Endothelial cell of hepatic sinusoid (primary cell): ENCODE results near the gene IBA57.
"Not testable (repeated sequence)": the region's sequence is repeated elsewhere in the genome, so short reads cannot be mapped to it uniquely, and the experiment has no call there.

Experiments
- in situ Hi-C: cut with HindIII; loops from 2 replicates; pipeline ENCODE4 v1.10.0; 2017; ENCODE audit warnings: low sequenced_read_pairs

IBA57 gene

DNA sequence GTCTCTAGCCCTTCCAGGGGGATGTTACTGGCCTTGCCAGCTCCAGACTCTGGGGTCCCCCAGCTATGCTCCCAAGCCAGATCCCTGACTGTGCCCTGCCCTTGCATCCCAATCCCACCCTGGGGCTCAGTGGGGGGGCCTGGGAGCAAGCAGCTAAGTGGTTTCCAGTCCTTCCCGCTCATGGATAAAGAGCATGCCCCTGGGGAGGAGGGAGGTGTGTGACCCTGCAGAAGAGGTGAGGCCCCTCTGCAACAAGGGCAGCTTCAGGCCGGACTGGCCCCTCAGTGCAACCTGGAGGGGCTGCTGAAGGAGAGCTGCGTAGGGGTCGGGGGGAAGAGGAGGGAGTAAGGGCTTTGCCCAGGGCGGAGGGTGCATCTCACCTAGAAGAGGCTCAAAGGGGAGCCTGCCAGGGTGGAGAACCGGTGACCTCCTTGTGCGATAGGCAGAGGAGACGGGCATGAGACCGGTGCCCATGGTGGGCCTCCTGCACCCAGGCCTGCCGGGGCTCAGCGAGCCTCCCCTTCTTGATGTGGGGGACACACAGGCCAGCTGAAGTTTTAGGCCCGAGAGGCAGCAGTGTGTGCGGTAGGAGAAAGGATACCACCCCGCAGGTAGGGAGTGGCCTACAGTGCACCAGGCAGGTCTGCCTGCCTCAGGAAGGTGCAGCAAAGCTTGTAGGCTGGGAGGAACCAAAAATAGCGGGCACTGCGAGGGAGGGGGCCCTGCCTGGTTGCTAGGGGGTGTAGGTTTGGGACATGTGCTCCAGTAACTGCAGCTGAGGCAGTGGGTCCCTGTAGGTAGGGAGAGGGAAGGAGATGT is 45.3 kb downstream of the IBA57 start:
- in situ Hi-C loops: loop anchor here (5.0 kb wide), 1 partner anchor 104 kb away; the partner anchor contains the start of gene MRPL55

DNA sequence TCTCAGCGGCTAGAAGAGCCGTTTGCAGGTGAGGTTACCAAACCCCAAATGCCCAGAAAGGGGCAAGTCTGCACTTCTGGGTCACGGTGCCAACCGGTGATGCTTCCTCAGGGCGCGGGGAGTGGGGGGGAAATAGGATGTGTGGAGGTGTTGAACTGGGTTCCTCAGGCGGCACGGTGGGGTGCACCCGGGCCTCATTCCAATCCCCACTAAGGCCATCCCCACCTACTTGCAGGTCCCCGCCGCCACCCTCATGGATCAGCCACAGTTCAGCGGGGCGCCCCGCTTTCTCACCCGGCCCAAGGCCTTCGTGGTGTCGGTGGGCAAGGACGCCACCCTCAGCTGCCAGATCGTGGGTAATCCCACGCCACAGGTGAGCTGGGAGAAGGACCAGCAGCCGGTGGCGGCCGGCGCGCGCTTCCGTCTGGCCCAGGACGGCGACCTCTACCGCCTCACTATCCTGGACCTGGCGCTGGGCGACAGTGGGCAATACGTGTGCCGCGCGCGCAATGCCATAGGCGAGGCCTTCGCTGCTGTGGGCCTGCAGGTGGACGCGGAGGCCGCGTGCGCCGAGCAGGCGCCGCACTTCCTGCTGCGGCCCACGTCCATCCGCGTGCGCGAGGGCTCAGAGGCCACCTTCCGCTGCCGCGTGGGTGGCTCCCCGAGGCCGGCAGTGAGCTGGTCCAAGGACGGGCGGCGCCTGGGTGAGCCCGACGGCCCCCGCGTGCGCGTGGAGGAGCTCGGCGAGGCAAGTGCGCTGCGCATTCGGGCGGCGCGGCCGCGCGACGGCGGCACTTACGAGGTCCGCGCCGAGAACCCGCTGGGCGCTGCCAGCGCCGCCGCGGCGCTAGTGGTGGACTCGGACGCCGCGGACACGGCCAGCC is 46.2 kb downstream of the IBA57 start:
- in situ Hi-C loops: loop anchor here (5.0 kb wide), 1 partner anchor 104 kb away; the partner anchor contains the start of gene MRPL55

DNA sequence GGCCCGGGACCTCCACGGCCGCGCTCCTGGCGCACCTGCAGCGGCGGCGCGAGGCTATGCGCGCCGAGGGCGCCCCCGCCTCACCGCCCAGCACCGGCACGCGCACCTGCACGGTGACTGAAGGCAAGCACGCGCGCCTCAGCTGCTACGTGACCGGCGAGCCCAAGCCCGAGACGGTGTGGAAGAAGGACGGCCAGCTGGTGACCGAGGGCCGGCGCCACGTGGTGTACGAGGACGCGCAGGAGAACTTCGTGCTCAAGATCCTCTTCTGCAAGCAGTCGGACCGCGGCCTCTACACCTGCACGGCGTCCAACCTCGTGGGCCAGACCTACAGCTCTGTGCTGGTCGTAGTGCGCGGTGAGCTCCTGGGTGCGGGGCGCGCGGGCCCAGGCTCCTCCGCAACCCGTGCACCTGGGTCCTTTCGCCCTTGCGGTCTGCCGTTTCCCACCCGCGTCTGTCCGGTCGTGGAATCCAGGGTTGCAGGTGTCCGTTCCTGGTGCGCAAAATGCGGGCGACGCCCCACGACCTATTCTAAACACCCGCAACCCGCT is 46.9 kb downstream of the IBA57 start:
- in situ Hi-C loops: loop anchor here (5.0 kb wide), 1 partner anchor 105 kb away; the partner anchor contains the start of gene MRPL55

DNA sequence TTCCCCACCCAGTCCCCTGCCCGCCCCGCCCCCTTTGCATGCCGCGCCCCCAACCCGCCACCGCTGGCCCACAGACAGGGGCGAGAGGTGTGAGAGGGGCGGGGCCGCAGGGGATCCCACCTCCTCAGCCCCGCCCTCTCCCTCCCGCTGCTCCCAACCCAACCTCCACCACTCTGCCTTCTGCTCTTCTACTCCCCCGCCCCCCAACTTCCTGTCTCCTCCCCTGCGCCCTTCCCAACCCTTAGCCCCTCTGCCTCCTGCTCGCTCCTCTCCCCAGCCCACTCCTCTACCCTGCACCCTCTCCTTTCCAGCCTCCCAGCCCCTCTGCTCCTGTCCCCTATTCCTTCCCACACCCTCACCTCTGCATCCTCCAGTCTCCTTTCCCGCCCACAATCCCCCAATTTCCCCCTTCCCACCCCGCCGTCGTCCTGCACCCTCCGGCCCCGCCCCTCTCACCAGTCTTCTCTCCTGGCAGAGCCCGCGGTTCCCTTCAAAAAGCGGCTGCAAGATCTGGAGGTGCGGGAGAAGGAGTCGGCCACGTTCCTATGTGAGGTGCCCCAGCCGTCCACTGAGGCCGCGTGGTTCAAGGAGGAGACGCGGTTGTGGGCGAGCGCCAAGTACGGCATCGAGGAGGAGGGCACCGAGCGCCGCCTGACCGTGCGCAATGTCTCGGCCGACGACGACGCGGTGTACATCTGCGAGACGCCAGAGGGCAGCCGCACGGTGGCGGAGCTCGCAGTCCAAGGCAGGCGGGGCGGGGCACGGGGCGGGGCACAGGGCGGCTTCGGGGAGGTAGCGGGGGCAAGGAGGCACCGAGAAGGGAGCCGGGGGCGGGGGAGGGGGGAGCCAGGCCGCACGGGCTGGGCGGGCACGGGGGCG is 47.6 kb downstream of the IBA57 start:
- in situ Hi-C loops: loop anchor here (5.0 kb wide), 1 partner anchor 106 kb away; the partner anchor contains the start of gene MRPL55

DNA sequence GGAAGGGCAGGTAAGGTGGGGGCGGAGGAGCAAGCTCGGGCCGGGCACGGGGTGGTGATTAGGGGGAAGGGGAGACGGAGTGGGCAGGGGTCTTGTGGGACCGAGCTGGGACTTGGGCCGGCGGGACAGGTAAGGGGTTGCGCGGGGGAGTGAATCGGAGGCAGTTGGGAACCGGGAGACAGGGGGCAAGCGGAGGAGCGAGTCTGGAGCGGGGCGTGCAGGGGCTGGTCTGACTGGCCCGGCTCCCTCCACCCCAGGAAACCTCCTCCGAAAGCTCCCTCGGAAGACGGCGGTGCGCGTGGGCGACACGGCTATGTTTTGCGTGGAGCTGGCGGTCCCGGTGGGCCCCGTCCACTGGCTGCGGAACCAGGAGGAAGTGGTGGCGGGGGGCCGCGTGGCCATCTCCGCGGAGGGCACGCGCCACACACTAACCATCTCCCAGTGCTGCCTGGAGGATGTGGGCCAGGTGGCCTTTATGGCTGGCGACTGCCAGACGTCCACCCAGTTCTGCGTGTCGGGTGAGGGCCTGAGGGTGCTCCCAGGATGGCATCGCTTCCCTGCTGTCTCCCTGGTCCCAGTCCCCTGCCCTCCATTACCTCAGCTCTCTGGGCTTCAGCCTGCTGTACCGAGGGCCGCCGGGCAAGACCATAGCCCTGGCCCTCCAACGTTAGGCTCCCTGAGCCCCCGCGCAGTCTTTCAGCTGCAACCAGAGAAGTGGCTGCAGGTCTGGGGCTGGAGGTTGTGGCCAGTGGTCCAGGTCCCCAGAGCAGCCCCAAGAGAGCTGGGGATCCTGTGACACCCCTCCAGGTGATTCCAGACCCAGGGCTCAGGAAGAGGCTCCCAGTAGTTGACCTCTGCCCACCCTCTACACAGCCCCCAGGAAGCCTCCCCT is 48.6 kb downstream of the IBA57 start:
- in situ Hi-C loops: loop anchor here (5.0 kb wide), 1 partner anchor 107 kb away; the partner anchor contains the start of gene MRPL55

DNA sequence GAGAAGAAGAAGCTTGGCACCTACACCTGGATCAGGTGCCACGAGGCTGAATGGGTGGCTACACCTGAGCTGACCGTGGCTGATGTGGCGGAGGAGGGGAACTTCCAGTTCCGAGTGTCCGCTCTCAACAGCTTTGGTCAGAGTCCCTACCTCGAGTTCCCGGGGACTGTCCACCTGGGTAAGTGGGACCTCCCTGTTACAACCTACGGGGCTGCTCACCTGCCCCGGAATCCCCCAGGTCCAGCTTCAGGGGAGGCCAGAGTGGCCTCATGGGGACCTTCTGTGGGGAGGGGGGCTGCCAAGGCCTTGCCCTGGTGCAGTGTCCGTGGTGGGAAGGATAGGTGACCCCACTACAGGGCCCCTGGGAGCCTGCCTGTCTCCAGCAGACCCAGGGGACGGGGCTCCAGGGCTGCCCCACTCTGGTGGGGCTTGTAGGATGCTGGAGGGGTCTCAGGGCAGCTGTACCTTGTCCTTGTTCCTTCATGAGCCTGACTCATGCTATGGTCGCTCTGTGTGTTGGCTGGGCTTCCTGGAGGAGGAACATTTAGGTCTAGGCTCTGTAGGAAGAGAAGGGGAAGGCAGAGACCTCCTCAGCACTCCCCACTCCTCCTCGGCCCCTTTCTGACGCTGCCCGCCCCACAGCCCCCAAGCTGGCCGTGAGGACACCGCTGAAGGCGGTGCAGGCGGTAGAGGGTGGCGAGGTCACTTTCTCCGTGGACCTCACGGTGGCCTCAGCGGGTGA is 49.5 kb downstream of the IBA57 start:
- in situ Hi-C loops: loop anchor here (5.0 kb wide), 1 partner anchor 108 kb away; the partner anchor contains the start of gene MRPL55

DNA sequence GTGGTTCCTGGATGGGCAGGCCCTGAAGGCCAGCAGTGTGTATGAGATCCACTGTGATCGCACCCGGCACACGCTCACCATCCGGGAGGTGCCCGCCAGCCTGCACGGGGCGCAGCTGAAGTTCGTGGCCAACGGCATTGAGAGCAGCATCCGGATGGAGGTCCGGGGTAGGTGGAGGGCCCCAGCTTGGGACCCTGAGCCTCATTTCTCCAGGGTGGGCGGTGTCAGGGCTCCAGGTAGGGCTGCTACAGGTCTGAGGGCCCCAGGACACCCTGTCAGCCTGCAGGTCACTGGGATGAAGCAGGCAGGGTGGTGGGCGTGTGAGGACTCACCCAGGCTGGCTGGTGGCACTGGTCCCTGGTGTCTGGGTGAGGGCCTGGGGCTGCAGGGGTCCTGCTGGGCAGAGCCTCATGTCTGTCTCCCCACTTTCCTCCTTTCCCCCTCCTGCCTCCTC is 50.1 kb downstream of the IBA57 start:
- in situ Hi-C loops: no loop called here

DNA sequence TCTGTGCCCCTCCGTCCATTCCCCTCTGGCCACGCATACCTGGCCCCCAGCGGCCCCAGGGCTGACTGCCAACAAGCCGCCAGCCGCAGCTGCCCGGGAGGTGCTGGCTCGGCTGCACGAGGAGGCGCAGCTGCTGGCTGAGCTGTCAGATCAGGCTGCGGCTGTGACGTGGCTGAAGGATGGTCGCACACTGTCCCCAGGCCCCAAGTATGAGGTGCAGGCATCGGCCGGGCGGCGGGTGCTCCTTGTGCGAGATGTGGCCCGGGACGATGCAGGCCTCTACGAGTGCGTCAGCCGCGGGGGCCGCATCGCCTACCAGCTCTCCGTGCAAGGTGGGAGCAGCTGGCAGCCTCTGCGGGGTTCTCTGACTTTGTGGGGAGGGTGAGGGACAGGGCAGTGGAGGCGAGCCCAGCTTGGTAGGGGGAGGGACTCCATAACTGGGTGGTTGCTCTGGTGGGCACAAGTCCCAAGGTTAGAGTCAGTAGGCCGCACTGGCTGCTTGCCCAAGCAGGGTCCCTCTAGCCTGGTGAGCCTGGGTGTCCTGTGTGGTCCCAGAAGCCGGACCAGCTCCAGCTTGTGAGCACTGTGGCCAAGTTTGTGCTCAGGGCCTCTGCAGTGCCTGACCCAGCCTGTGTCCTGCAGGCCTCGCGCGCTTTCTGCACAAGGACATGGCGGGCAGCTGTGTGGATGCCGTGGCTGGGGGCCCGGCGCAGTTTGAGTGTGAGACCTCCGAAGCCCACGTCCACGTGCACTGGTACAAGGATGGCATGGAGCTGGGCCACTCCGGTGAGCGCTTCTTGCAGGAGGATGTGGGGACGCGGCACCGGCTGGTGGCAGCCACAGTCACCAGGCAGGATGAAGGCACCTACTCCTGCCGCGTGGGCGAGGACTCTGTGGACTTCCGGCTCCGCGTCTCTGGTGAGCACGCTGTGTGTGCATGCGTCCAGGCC is 51.0 kb downstream of the IBA57 start:
- in situ Hi-C loops: no loop called here

DNA sequence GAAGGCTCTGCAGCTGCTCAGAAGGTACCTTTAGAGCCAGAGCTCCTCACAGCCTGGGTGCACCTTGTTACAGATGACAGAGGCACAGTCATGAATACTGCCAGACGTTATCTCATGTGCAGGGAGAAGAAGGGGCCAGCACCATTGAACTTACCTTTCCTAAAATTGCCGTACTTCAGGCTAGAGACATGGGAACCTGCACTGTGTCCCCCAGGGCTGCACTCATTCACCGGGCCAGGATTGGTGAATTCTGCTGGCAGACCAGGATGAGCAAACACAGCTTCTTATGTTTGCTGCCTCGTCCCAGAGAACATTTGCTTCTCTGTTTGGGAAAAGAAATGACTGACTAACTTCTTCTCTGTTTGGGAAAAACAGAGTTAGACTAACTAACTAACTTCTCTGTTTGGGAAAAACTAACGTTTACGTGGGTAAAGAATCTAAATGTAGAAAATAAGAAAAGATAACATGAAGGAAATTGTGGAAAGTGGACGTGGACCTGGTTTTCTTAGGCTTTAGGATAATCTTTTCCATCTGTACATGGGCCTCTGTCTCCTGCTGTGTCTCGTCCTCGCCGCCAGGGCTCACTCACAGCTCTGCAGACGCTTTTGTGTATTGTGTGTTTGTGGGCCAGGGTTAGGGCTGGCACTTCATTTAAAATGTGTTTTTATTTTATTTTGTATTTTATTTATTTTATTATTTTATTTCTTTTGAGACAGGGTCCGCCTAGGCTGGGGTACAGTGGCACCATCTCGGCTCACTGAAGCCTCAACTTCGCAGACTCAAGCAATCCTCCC is 52.1 kb downstream of the IBA57 start:
- in situ Hi-C loops: no loop called here

DNA sequence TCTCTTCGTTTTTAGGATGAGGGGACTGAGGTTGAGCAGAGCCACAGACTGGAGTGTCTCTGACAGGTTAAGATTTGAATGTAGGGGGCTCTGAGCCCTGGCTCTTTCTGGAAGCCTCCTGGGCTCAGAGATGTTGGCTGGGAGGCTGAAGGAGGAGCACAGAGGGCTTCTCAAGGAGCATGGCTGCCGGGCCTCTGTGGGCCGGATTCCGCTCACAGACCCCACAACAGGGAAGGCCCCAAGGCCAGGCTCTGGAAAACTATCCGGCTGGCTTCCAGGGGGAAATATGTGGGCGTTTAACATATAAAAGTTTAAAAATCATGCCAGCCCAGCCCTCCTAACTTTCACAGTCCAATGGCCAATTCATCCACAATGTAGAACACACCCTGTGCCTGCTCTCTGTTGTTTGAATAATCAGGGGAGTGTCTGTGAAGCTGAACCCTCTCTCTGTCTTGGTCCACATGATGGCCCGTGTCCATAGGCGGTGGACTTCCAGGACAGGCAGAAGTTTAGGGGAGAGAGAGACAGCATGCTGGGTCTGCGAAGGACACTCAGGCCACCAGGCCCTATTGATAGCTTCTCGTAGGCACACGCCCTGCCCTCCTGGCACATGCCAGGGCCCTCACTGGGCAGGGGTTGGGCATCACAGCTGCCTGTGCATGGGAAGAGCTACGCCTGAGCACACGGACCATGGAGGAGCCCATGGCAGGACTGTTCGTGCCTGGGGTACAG is 53.1 kb downstream of the IBA57 start:
- in situ Hi-C loops: no loop called here

DNA sequence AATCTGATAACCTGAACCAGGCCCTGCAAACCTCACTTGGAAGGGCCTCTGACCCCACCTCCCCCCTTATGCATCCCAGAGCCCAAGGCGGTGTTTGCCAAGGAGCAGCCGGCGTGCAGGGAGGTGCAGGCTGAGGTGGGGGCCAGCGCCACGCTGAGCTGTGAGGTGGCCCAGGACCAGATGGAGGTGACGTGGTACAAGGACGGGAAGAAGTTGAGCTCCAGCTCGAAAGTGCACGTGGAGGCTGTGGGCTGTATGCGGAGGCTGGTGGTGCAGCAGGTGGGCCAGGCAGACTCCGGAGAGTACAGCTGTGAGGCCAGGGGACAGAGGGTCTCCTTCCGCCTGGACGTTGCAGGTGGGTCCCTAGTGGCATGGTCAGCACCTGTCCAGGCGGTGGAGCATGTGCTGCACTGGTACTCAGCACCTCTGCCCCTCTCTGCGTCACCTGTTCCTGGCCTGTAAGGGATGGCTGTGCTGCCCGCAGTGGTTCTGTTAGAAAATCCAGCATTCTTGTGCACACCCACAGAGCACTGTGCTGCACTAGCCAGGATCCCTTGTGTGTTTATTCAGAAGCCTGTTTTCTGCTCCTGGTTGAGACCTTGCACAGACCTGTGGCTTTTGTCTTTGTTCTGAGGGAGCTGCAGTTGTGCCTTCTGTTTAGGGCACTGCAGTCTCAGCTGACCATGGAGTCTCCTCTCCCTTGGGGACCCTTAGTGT is 53.8 kb downstream of the IBA57 start:
- in situ Hi-C loops: no loop called here

DNA sequence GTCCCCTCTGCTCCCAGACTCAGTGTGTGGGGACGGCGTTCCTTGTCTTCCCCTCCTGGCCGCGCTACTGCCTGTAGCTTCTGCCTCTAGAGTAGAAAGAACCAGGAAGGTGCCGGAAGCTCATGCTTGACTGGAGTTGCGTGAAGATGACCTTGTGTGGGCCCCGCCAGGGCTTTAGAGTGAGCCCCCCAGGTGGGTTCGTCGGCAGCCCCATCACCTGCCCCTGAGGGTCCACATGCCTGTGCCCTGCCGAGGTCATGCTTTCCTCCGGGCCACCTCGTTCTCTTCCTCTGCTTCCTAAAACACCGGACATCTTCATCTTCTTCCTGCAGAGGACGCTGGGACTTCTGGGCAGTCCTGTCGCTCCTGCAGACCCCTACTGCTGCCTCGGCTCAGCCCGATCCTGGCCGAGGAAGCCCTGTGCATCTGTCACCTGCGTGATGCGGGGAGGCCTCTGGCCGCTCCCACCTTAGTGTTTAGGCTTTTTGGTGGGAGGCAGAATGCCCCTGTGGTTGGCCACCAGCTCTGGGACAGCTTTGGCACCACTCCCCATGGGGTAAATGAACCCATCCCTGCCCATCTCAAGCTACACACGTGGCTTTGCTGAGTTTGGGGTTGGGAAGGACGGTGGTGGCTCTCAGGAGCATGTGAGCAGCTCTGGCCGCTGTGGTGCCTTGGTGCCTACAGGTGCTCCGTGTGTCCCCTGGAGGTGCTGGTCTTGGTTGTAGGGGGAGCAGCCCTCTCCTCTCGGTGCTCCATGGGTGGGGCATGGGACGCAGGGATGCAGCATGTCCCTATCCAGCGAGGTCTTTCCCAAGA is 54.6 kb downstream of the IBA57 start:
- in situ Hi-C loops: no loop called here

DNA sequence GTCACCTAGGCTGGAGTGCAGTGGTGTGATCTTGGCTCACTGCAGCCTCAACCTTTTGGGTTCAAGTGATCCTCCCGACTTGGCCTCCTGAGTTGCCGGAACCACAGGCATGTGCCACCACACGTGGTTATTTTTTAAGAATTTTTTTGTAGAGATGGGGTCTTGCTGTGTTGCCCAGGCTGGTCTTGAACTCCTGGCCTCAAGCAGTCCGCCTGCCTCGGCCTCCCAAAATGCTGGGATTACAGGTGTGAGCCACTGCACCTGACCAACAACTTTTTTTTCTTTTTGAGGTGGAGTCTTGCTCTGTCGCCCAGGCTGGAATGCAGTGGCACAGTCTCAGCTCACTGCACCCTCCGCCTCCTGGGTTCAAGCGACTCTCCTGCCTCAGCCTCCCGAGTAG is 55.5 kb downstream of the IBA57 start:
- in situ Hi-C loops: not testable (repeated sequence)

DNA sequence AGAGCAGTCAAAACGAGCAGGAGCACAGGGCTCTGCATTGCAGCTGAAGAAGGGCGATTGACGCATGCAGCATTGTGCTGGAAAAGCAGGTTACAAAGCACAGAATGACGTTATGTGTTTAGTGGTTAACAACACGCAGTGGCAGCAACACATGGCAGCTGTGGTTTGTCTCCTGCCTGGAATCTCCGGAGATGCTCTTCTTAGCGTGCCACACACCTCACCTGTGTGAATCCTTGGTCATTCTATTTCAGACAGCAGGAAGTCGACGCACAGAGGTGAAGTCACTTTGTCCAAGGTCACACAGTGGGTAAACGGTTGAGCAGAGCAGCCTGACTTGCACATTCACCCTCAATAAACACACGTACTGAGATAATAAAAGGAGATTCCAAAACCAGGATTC is 56.9 kb downstream of the IBA57 start:
- in situ Hi-C loops: no loop called here
